CD14-positive monocyte (primary cell): Measurements from ENCODE around the gene SETD4. TPM values are rescaled to one million over a fixed set of nuclear protein-coding genes. Genes with fewer than 3 reads are reported as not detected.

ENCODE experiments used
- DNase-seq, 3 donors: peaks; one replicate each; pipeline ENCODE4 v3.0.0-alpha.2; 2011 to 2022
- H2AFZ ChIP-seq: 2 replicates; pipeline ENCODE4 v1.6.0; 2012; ENCODE audit warnings: mild to moderate bottlenecking, low read depth, low read length, inconsistent platforms; ENCODE audit not compliant: insufficient read depth, poor library complexity, severe bottlenecking
- H3K27ac ChIP-seq, 2 donors: 1 replicate in 1 of 2; 2 replicates in 1 of 2; pipeline ENCODE4 v1.5.1; 2012 to 2013; ENCODE audit warnings: low read length in 2 of 2, control low read depth in 1 of 2, inconsistent platforms in 1 of 2, low read depth in 1 of 2, mild to moderate bottlenecking in 1 of 2
- H3K27me3 ChIP-seq, 2 donors: one replicate each; pipeline versions ENCODE4 v1.6.0 to v1.6.1; 2011 to 2013; ENCODE audit warnings: low read length in 2 of 2; ENCODE audit not compliant: control insufficient read depth in 2 of 2, insufficient read depth in 2 of 2
- H3K36me3 ChIP-seq, 2 donors: replicated peaks in 1 of 2; 1 replicate in 1 of 2; 2 replicates in 1 of 2; pipeline versions ENCODE4 v1.5.1 to v1.6.1; 2012 to 2013; ENCODE audit warnings: low read length in 2 of 2, control low read depth in 1 of 2, inconsistent platforms in 1 of 2, mild to moderate bottlenecking in 1 of 2; ENCODE audit not compliant: insufficient read depth in 2 of 2, control insufficient read depth in 1 of 2
- H3K4me1 ChIP-seq, 2 donors: 1 replicate in 1 of 2; 2 replicates in 1 of 2; pipeline versions ENCODE4 v1.5.1 to v1.6.1; 2012 to 2013; ENCODE audit warnings: low read length in 2 of 2, control low read depth in 1 of 2, inconsistent platforms in 1 of 2, mild to moderate bottlenecking in 1 of 2, moderate library complexity in 1 of 2; ENCODE audit not compliant: insufficient read depth in 2 of 2, control insufficient read depth in 1 of 2
- H3K4me2 ChIP-seq: replicated peaks from 2 replicates; pipeline ENCODE3; 2012; ENCODE audit warnings: low read length, moderate library complexity, mild to moderate bottlenecking; ENCODE audit not compliant: poor library complexity, severe bottlenecking; ENCODE audit errors: extremely low read depth
- H3K4me3 ChIP-seq, 3 experiments: fragments of 200-600 bp in 1 of 3; sonication (generic) in 1 of 3; replicated peaks in 1 of 3; 1 replicate in 2 of 3; 2 replicates in 1 of 3; pipeline ENCODE4 v1.5.1; 2011 to 2013; ENCODE audit warnings: low read length in 3 of 3, mild to moderate bottlenecking in 3 of 3, control low read depth in 2 of 3, low read depth in 2 of 3, inconsistent platforms in 1 of 3, moderate library complexity in 1 of 3
- H3K79me2 ChIP-seq: 2 replicates; pipeline ENCODE4 v1.6.0; 2012; ENCODE audit warnings: mild to moderate bottlenecking, control low read depth, inconsistent platforms, low read length, moderate library complexity; ENCODE audit not compliant: insufficient read depth
- H3K9ac ChIP-seq: 2 replicates; pipeline ENCODE4 v1.6.0; 2017; ENCODE audit warnings: low read length, mild to moderate bottlenecking; ENCODE audit not compliant: insufficient read depth, poor library complexity, severe bottlenecking
- H3K9me3 ChIP-seq, 2 donors: replicated peaks in 1 of 2; 1 replicate in 1 of 2; 2 replicates in 1 of 2; pipeline versions ENCODE4 v1.5.1 to v1.6.1; 2012 to 2013; ENCODE audit warnings: low read length in 2 of 2, control low read depth in 1 of 2; ENCODE audit not compliant: control insufficient read depth in 1 of 2, insufficient read depth in 1 of 2
- H4K20me1 ChIP-seq: 2 replicates; pipeline ENCODE4 v1.6.0; 2012; ENCODE audit warnings: mild to moderate bottlenecking, low read length, control low read depth, moderate library complexity; ENCODE audit not compliant: insufficient read depth
- H3K27ac Mint-ChIP-seq, 7 donors: one replicate each; pipeline ENCODE4 v1.8.0; 2020; ENCODE audit warnings: mild to moderate bottlenecking in 7 of 7, mixed read lengths in 7 of 7, moderate library complexity in 6 of 7, inconsistent platforms in 2 of 7
- H3K27me3 Mint-ChIP-seq, 3 donors: one replicate each; pipeline ENCODE4 v1.8.0; 2021 to 2022; ENCODE audit warnings: low read depth in 3 of 3, mild to moderate bottlenecking in 3 of 3, mixed read lengths in 3 of 3, moderate library complexity in 3 of 3, inconsistent platforms in 1 of 3
- H3K36me3 Mint-ChIP-seq, 2 donors: one replicate each; pipeline ENCODE4 v1.8.0; 2020; ENCODE audit warnings: mixed read lengths in 2 of 2, inconsistent platforms in 1 of 2, mild to moderate bottlenecking in 1 of 2
- H3K4me1 Mint-ChIP-seq: one replicate; pipeline ENCODE4 v1.8.0; 2020; ENCODE audit warnings: mild to moderate bottlenecking, mixed read lengths
- H3K4me3 Mint-ChIP-seq, 2 donors: one replicate each; pipeline ENCODE4 v1.8.0; 2020; ENCODE audit warnings: mild to moderate bottlenecking in 2 of 2, mixed read lengths in 2 of 2, moderate library complexity in 1 of 2
- H3K9me3 Mint-ChIP-seq, 7 donors: one replicate each; pipeline ENCODE4 v1.8.0; 2020 to 2022; ENCODE audit warnings: mixed read lengths in 7 of 7, mild to moderate bottlenecking in 6 of 7, moderate library complexity in 6 of 7, inconsistent platforms in 2 of 7
- WGBS: methylation state at CpG from one replicate; pipeline ENCODE4 v1.1.5; 2013; ENCODE audit warnings: missing lambda C conversion rate; ENCODE audit not compliant: insufficient coverage; 5-methylcytosine and 5-hydroxymethylcytosine counted together
- intact Hi-C, 2 donors: fragments of 100-400 bp; cut with micrococcal nuclease; formaldehyde crosslinking; loops; one replicate each; pipeline versions ENCODE4 v1.15.0 to v1.15.1; 2023
- polyA plus RNA-seq, 3 donors: library from polyadenylated mRNA; depleted of rRNA in 1 of 3; unstranded in 2 of 3; stranded (reverse) in 1 of 3; fragments of 300-500 nt in 2 of 3; fragments of >200 nt in 1 of 3; fragmentation: Illumina TruSeq in 2 of 3; gene quantifications; 1 replicate in 2 of 3; 2 replicates in 1 of 3; pipeline ENCODE4 v1.2.3, GENCODE V29; 2012 to 2021
- TF ChIP-seq, protein P1 (sequence below): fragments of 200-600 bp; IDR thresholded peaks from one replicate; pipeline ENCODE4 v1.8.0; 2022; ENCODE audit warnings: antibody characterized with exemption, mild to moderate bottlenecking

The SETD4 gene
- polyA plus RNA-seq, 3 donors = 4.1 to 10.8 (median 4.3) TPM

DNA sequence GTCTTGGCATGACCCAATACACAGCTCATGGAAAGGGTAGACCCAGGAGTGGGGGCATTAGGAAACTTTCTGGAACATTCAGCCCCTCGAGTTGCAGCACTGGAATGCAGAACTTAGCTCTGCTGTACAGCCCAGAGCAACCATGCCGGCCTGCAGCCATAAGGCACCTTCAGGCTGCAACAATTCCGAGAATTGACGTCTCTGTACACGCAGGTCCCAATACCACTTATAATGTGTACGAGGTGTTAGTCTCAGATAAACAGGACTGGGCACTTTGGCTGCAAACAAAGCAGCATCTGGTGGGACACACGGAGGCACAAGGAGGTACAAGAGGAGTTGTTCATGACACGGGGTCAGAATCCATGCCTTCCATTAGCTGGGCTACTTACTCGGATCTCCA, 17.4 kb upstream of the SETD4 start:
- Mint-ChIP-seq H3K27me3 (peaks cover 0 to 3% (median 0%) of the 10 kb centered on the region in 3 donors), H3K27ac (peak overlapping the region in 4 of 7 donors; percentile 49 to 62 (median 50)), H3K9me3 (peaks cover 0 to 7% (median 0%) of the 10 kb centered on the region in 7 donors), H3K36me3 (peaks cover 11 to 13% of the 10 kb centered on the region in 2 donors), H3K4me3 (no peak overlapping the region), H3K4me1 (peaks cover 42% of the 10 kb centered on the region)
- Histone ChIP-seq H3K4me3 (peak overlapping the region in 1 of 3 experiments; percentile 34), H3K27me3 (no peaks in the 10 kb centered on the region), H3K79me2 (no peaks in the 10 kb centered on the region), H3K4me2 (peak overlapping the region; percentile 38), H3K9ac (no peak overlapping the region), H3K9me3 (no peaks in the 10 kb centered on the region), H3K36me3 (peaks cover 0 to 22% of the 10 kb centered on the region in 2 donors), H4K20me1 (no peaks in the 10 kb centered on the region), H2AFZ (peak overlapping the region; percentile 68), H3K27ac (peak overlapping the region; percentile 6 to 59), H3K4me1 (peaks cover 34 to 37% of the 10 kb centered on the region in 2 donors)
- 78% methylated on average over 7 of the region's 9 CpGs for WGBS
- no peak for DNase-seq
- TF ChIP-seq, protein P1, sequence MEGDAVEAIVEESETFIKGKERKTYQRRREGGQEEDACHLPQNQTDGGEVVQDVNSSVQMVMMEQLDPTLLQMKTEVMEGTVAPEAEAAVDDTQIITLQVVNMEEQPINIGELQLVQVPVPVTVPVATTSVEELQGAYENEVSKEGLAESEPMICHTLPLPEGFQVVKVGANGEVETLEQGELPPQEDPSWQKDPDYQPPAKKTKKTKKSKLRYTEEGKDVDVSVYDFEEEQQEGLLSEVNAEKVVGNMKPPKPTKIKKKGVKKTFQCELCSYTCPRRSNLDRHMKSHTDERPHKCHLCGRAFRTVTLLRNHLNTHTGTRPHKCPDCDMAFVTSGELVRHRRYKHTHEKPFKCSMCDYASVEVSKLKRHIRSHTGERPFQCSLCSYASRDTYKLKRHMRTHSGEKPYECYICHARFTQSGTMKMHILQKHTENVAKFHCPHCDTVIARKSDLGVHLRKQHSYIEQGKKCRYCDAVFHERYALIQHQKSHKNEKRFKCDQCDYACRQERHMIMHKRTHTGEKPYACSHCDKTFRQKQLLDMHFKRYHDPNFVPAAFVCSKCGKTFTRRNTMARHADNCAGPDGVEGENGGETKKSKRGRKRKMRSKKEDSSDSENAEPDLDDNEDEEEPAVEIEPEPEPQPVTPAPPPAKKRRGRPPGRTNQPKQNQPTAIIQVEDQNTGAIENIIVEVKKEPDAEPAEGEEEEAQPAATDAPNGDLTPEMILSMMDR = no peak
- intact Hi-C loops = no loop called here

GRCh38 chr21:36076878-36077655, 16.7 kb upstream of the SETD4 start:
- H3K4me3 Mint-ChIP-seq = no peak overlapping the region
- H3K4me1 Mint-ChIP-seq = peaks cover 48% of the 10 kb centered on the region
- no peaks in the 10 kb centered on the region for H3K79me2 ChIP-seq
- H3K9me3 Mint-ChIP-seq = peaks cover 0 to 7% (median 0%) of the 10 kb centered on the region in 7 donors
- peak overlapping the region; percentile 68 for H2AFZ ChIP-seq
- peak in 1 of 3 donors; percentile 4 for DNase-seq
- H3K36me3 Mint-ChIP-seq = peaks cover 18 to 19% of the 10 kb centered on the region in 2 donors
- H3K27me3 ChIP-seq = no peaks in the 10 kb centered on the region
- peak overlapping the region in 6 of 7 donors; percentile 2 to 76 (median 62) for H3K27ac Mint-ChIP-seq
- peaks cover 0 to 3% (median 0%) of the 10 kb centered on the region in 3 donors for H3K27me3 Mint-ChIP-seq
- H3K9ac ChIP-seq = no peak overlapping the region
- peak overlapping the region in 1 of 2 donors; percentile 59 for H3K27ac ChIP-seq
- H4K20me1 ChIP-seq = no peaks in the 10 kb centered on the region
- peak overlapping the region in 1 of 3 experiments; percentile 34 for H3K4me3 ChIP-seq
- no peaks in the 10 kb centered on the region for H3K9me3 ChIP-seq
- peak overlapping the region; percentile 38 for H3K4me2 ChIP-seq
- TF ChIP-seq, protein P1 = no peak
- intact Hi-C loops = no loop called here
- peaks cover 34 to 37% of the 10 kb centered on the region in 2 donors for H3K4me1 ChIP-seq
- peaks cover 7 to 28% of the 10 kb centered on the region in 2 donors for H3K36me3 ChIP-seq
- WGBS = 13% methylated on average over 1 of the region's 7 CpGs
